GM13976 (cell line): ENCODE results near the gene DNHD1.

Experiments
- DNase-seq: peaks from one replicate; pipeline ENCODE4 v3.0.0; 2012; ENCODE audit warnings: low spot score
- in situ Hi-C: fragments of 300-500 bp; cut with MboI; formaldehyde crosslinking; loops from one replicate; pipeline ENCODE4 v1.12.0; 2022; ENCODE audit warnings: low sequenced_read_pairs, mixed read lengths, inconsistent platforms; ENCODE audit not compliant: unreplicated experiment
- TF ChIP-seq, protein P1 (sequence below): IDR thresholded peaks from 2 replicates; pipeline ENCODE4 v1.5.1; 2012; ENCODE audit warnings: borderline replicate concordance, mild to moderate bottlenecking; ENCODE audit not compliant: insufficient read depth; ENCODE audit errors: extremely low read depth, missing control alignments, control extremely low read depth

Gene DNHD1

GRCh38 chr11:6613496-6613895 is 116.4 kb downstream of the DNHD1 start:
- in situ Hi-C loops = no loop called here
- TF ChIP-seq, protein P1, sequence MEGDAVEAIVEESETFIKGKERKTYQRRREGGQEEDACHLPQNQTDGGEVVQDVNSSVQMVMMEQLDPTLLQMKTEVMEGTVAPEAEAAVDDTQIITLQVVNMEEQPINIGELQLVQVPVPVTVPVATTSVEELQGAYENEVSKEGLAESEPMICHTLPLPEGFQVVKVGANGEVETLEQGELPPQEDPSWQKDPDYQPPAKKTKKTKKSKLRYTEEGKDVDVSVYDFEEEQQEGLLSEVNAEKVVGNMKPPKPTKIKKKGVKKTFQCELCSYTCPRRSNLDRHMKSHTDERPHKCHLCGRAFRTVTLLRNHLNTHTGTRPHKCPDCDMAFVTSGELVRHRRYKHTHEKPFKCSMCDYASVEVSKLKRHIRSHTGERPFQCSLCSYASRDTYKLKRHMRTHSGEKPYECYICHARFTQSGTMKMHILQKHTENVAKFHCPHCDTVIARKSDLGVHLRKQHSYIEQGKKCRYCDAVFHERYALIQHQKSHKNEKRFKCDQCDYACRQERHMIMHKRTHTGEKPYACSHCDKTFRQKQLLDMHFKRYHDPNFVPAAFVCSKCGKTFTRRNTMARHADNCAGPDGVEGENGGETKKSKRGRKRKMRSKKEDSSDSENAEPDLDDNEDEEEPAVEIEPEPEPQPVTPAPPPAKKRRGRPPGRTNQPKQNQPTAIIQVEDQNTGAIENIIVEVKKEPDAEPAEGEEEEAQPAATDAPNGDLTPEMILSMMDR = no peak
- no peak for DNase-seq

DNA sequence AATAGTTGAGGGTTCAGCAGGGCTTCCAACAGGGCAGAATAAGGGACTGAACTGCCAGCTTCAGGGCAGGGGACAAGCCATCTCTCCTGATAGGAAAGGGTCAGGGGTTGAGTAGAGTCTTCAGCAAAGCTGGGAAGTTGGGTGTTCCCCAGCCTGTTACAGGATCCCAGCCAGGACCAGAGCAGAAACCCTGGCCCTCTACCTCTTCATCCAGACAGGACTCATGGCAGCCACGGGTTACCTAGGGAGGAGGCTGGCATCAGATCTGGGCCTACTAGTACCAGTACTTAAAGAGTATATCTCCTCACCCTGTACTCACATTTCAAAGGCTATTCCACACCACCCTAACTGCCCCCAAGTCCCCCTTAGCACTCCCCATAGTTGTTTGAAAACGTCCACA is 117.4 kb downstream of the DNHD1 start:
- in situ Hi-C loops = no loop called here
- TF ChIP-seq, protein P1 = no peak
- DNase-seq = no peak

- DNase-seq = no peak
- TF ChIP-seq, protein P1 = no peak
- in situ Hi-C loops = no loop called here
Observed at GRCh38 chr11:6615046-6615445, 118.0 kb downstream of the DNHD1 start.

GRCh38 chr11:6615882-6616585 is 119.0 kb downstream of the DNHD1 start:
- in situ Hi-C loops = no loop called here
- TF ChIP-seq, protein P1 = no peak
- no peak for DNase-seq

DNA sequence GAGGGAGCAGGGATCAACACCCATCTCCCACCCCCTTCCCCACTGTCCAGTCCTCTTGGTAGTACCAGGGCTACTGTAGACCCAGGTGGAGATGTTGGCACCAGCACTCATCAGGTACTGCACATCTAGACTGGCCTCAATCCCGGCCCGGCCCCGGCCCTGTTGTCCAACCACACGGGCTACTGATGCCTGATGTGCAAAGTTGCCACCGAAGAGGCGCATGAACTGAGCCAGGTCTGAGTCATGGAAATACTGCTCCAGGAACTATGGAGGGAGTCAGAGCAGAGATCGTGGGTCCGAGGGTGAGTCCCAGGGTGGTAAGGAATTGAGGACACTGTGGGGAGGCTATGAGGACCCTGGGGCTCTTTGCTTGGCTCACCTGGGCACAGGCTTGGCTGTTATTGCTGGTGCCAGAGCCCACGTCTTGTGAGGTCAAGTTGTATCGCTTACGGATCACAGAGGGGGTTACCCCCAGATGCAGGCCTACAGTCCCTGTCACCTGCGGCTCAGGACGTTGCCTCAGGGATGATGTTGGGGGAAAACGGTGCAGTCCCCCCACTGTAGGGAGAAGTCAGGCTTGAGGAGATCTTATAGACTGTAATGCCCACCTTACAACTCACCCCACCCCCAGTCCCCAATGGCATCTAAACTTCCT is 119.6 kb downstream of the DNHD1 start:
- DNase-seq = no peak
- in situ Hi-C loops = no loop called here
- TF ChIP-seq, protein P1 = no peak

DNA sequence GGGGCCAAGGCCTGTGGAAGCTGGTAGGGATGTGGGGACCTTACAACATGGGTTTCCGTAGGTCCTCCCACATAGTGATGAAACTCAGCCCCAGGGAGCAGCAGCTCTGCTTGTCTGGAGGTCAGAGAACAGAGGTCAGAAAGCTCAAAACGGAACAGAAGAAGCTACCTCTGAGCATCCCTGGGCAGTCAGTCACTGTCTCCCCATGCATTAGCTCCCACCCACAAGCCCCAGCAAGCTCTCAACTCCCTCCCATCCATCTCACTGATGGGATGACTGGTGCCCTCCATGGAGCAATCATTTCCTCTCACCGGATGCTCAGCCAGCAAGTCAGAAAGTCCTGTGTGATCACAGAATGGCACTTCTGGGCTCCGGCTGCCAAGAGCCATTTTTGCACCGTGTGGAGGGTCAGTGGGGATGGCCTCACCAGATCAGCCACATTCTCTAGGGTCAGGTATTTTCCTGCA is 120.3 kb downstream of the DNHD1 start:
- TF ChIP-seq, protein P1 = no peak
- in situ Hi-C loops = no loop called here
- no peak for DNase-seq
